ENCODE data around the gene KLRD1.
"Not testable (repeated sequence)": the region's sequence is repeated elsewhere in the genome, so short reads cannot be mapped to it uniquely, and the experiment has no call there.

The KLRD1 gene, protein sequence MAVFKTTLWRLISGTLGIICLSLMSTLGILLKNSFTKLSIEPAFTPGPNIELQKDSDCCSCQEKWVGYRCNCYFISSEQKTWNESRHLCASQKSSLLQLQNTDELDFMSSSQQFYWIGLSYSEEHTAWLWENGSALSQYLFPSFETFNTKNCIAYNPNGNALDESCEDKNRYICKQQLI

GRCh38 chr12:10307630-10308029, at the start of gene KLRD1:
KLRD1 (plus strand) TSS chr12:10307870; CDS start chr12:10308078, 208 bp downstream.
- no peak for DNase-seq (ENCODE audit: low spot score)

GRCh38 chr12:10260927-10261326, 46.7 kb upstream of the KLRD1 start:
- no peak for DNase-seq (ENCODE audit: low spot score)

GRCh38 chr12:10268037-10268436, 39.6 kb upstream of the KLRD1 start:
- no peak for DNase-seq (ENCODE audit: low spot score)

GRCh38 chr12:10272467-10272866, 35.2 kb upstream of the KLRD1 start:
- no peak for DNase-seq (ENCODE audit: low spot score)

DNA sequence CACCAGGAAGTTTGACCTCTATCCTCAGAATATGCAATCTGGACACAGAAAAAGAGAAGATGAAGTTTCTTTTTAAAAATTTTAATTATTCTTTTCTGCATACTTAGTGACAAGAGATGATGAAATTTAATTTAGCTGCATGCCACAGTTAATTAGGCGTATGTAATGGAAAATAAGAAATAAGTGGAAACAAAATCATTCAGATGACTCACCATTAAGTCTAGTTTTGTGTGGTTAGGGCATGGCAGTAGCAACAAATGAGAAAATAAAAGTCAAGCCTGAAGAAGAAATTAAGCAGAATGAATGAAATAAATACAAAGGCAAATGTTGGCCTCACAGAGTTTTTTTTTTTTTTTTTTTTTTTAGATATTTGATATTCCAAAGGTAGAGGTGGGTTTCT, 30.9 kb upstream of the KLRD1 start:
- no peak for DNase-seq (ENCODE audit: low spot score)

DNA sequence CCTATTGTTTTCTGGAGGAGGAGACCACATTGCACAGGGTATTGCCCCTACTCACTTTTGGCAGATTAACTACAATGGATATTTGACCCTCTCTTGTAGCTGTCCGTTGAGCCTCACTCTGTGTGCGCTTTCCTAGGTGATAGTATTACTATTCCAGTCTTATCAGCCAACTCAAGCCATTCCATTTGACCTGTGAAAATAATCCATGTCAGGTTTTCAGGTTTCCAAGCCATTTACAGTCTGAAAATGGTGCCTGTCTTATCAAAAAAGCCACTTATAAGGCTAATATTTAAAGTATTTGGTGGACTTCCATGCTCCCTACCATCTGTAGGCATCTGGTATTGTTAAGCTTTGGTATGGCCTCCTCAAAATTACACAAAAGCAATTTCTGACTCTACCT, 29.6 kb upstream of the KLRD1 start:
- no peak for DNase-seq (ENCODE audit: low spot score)

GRCh38 chr12:10279937-10280336, 27.7 kb upstream of the KLRD1 start:
- DNase-seq (ENCODE audit: low spot score): no peak

GRCh38 chr12:10283027-10283426, 24.6 kb upstream of the KLRD1 start:
- DNase-seq (ENCODE audit: low spot score): no peak

DNA sequence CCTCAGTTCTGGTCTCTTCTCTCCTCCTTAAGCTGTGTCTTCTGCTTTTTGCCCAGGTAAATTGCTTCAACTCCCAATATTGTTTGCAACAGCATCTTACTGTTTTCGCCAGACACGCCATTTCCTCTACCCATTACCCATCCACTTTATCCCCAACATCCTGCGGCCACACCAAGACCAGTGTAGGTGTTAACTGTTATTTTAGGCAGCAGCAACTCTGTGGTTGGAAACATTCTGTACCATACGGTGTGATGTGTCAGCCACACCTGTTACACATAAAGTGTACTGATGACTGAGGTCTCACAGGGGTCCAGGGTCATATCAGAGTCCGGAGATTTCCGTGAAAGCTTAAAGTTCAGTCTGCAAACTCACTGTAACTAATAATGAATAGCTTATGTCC, 21.8 kb upstream of the KLRD1 start:
- DNase-seq (ENCODE audit: low spot score): no peak

DNA sequence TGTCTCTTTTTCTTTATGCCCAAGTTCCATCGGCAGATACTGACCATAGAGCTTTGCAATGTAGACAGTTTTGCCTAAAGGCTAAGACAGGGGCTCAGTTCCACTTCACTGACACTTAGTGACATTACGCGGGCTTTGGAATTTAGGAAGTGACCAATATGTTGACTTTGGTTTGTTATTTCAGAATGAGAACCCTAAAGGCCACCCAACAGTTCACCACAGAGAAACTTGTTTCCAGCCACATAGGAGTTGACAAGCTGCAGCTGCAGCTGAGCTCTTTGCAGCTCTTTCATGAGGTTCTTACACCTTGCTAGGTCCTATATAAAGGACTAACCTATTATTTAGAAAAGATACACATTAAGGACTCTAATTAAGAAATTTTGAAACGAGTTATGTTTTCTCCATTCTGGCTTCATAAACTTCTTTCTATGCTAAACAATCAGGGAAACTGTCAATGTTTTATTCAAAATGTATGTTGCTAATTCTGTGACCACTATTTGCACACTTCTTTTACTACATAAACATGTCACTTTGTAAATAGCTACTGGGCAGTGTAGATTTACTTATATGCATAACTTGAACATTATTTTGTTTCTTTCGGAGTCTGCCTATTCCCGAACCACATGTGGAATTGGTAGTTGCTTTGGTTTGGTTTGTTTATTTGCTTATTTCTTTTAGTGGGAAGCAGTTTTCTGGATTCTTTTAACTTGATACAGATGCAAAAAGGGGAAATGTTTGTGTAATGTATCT, 18.5 kb upstream of the KLRD1 start:
- no peak for DNase-seq (ENCODE audit: low spot score)

DNA sequence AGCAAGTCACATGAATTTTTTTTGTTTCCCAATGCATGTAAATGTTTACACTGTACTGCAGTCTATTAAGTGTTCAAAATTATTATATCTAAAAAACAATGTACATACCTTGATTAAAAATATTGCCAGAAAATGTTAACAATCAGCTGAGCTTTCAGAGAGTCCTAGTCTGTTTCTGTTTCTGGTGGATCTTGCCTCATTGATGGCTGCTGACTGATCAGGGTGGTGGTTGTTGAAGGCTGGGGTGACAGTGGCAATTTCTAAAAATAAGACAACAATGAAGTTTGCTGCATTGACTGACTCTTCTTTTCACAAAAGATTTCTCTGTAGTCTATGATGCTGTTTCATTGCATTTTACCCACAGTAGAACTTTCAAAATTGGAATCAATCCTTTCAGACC, 16.6 kb upstream of the KLRD1 start:
- DNase-seq (ENCODE audit: low spot score): no peak

GRCh38 chr12:10293151-10293550, 14.5 kb upstream of the KLRD1 start:
- no peak for DNase-seq (ENCODE audit: low spot score)

GRCh38 chr12:10293570-10294227, 14.0 kb upstream of the KLRD1 start:
- DNase-seq (ENCODE audit: low spot score): no peak

DNA sequence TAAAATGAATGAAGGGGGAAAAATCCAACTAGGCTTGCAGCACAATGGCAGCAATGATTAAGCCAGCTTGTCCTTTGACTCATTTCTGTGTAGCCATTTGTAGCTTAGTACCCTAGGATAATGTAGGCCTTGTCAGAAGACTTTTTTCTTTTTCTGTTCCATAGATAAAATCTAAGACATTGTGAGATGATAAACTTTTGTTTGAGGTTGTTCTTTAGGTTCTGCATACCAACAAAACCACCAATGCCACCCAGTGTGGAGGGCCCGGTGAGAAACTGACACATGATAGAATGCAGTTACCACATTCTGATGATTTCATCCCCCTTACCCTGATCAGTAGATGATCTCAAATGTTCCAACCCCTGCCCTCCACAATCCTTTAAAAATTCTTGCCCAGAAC, 6.6 kb upstream of the KLRD1 start:
- no peak for DNase-seq (ENCODE audit: low spot score)

- no peak for DNase-seq (ENCODE audit: low spot score)
These were observed 3.5 kb upstream of the KLRD1 start for GRCh38 chr12:10304161-10304574.

DNA sequence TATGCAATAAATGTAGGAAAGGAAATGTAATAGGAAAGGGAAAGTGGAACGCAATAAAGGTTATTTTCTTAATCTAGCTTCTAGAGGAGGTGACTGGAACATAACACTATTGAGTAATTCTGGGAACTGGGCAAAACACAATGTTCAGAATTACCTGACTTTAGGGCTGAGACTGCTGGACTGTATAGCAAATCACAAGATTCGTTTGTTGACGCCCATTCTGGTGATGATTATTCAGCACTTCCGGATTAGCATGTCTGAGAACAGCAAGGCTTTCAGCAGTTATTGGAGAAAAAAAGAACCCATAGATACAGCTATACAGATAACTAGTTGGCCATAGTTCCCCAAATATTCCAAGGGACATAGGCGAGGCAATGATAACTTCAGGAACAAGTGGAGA, 2.3 kb upstream of the KLRD1 start:
- DNase-seq (ENCODE audit: low spot score): no peak

GRCh38 chr12:10310926-10311720, 3.5 kb downstream of the KLRD1 start:
- DNase-seq (ENCODE audit: low spot score): no peak

GRCh38 chr12:10319388-10319787, 11.7 kb downstream of the KLRD1 start:
- DNase-seq (ENCODE audit: low spot score): no peak

- DNase-seq (ENCODE audit: low spot score): no peak
These were observed 13.0 kb downstream of the KLRD1 start for GRCh38 chr12:10320643-10321042.

DNA sequence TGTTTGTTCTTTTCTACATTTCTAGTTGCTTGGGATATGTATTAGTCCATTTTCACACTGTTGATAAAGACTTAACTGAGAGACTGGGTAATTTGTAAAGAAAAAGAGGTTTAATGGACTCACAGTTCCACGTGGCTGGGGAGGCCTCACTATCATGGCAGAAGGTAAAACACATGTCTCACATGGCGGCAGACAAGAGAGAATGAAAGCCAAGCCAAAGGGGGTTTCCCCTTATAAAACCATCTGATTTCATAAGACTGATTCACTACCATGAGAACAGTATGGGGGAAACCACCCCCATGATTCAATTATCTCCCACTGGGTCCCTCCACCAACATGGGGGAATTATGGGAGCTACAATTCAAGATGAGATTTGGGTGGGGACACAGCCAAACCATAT, 21.0 kb downstream of the KLRD1 start:
- DNase-seq (ENCODE audit: low spot score): not testable (repeated sequence)

DNA sequence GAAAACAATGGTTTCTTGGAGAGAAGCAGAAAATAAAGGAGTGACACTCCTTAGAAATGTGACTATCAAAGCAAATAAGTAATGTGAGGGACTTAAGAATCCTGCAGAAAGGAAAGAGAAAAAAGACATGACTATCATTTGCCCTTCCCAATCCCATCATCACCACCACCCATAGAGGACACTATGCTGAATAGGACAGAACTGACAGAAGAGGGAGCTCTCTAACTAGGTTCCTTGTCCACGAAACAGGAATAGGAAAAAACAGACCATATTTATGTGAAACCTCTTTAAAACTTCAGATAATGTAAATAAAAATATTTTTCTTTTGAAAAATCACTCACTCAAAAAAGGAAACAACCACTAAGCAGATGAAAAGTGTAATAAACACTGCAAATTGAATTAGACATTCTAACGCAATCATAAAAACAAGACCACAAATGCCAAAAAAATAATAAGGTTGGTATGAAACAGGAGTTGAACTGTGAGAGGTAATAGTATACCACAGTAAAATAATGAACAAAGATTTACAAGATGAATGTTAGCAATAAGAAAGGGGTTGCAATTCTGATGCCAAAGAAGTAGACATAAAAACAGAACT, 24.1 kb downstream of the KLRD1 start:
- peak; percentile 39 for DNase-seq (ENCODE audit: low spot score)

DNA sequence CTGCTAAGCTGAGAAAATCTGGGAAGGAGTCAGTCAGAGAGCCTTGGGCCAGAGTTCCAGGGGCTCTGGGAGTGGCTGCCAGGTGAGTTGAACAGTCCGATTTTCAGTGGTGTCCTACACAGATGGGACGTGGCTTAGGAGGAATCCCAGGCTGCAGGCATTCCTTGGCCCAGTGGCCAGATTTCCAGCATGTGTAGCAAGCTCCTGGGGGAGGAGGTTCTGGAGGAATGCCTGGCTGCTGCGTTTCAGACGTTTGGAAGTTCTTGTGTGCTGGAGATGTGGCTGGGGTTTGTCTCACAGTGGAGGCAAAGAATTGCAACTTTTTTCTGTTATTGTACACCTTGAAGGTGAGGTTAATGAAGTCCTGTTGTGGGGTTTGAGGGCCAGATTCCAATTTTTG, 28.5 kb downstream of the KLRD1 start:
- DNase-seq (ENCODE audit: low spot score): not testable (repeated sequence)
